A172 (cell line): ENCODE results near the gene VGF. TPM values are rescaled to one million over a fixed set of nuclear protein-coding genes. Genes with fewer than 3 reads are reported as not detected.

Source experiments
- DNase-seq: peaks from one replicate; pipeline ENCODE4 v3.0.0-alpha.2; 2015; ENCODE audit warnings: low spot score
- total RNA-seq: library from RNA; depleted of rRNA; stranded (reverse); fragments of >200 nt; shearing (Covaris generic); gene quantifications from 2 replicates; pipeline ENCODE4 v1.2.3, GENCODE V29; 2014

The VGF gene
- total RNA-seq, 1 experiment from 2014 or later: 1.3 TPM

GRCh38 chr7:101165958-101166647 lies 734 bp upstream of the VGF start:
- no peak for DNase-seq

- DNase-seq: peak; percentile 62
Observed at GRCh38 chr7:101164071-101164840, 1.1 kb downstream of the VGF start.

GRCh38 chr7:101163279-101164070 lies 1.9 kb downstream of the VGF start:
- peak; percentile 62 for DNase-seq

GRCh38 chr7:101162551-101163278 lies 2.7 kb downstream of the VGF start:
- peak; percentile 55 for DNase-seq

GRCh38 chr7:101161692-101162471 lies 3.5 kb downstream of the VGF start:
- DNase-seq: no peak

GRCh38 chr7:101160910-101161309 lies 4.5 kb downstream of the VGF start:
- no peak for DNase-seq

GRCh38 chr7:101159696-101160674 lies 5.4 kb downstream of the VGF start:
- DNase-seq: peak; percentile 81

- DNase-seq: no peak
Observed at GRCh38 chr7:101156866-101157589, 8.3 kb downstream of the VGF start.

GRCh38 chr7:101156277-101156676 lies 9.1 kb downstream of the VGF start:
- DNase-seq: no peak

- no peak for DNase-seq
Observed at GRCh38 chr7:101155303-101155702, 10.1 kb downstream of the VGF start.

- no peak for DNase-seq
Observed at GRCh38 chr7:101154693-101155102, 10.7 kb downstream of the VGF start.

GRCh38 chr7:101153969-101154692 lies 11.2 kb downstream of the VGF start, which contains the start of gene AP1S1:
AP1S1 (plus strand) TSS chr7:101154476; CDS start chr7:101154515, 39 bp downstream.
- DNase-seq: peak; percentile 92

GRCh38 chr7:101151908-101152651 lies 13.3 kb downstream of the VGF start:
- DNase-seq: no peak

GRCh38 chr7:101140746-101141382 lies 24.5 kb downstream of the VGF start:
- DNase-seq: no peak

GRCh38 chr7:101140339-101140699 lies 25.1 kb downstream of the VGF start:
- no peak for DNase-seq

GRCh38 chr7:101138213-101138870 lies 27.0 kb downstream of the VGF start:
- peak; percentile 98 for DNase-seq
